Right ventricle myocardium superior (tissue), 1 donor: Measurements from ENCODE around the gene KLHL13. TPM values are rescaled to one million over a fixed set of nuclear protein-coding genes. Genes with fewer than 3 reads are reported as not detected.

Experiments used
- ATAC-seq: fragments of 200-7000 bp; cut with Tn5 transposase; one replicate; pipeline ENCODE4 v1.9.1; 2020; ENCODE audit warnings: mild to moderate bottlenecking; ENCODE audit not compliant: poor library complexity
- DNase-seq: peaks from one replicate; pipeline ENCODE4 v3.0.0-alpha.2; 2020
- intact Hi-C: fragments of 100-400 bp; cut with DNase I; formaldehyde crosslinking; loops from one replicate; pipeline ENCODE4 v1.11.2; 2022
- total RNA-seq: library from RNA; stranded (reverse); fragmentation: NEBNext Ultra II Directional; extraction: Animal tissue kit (Norgen Biotek cat#: 25700); gene quantifications from one replicate; pipeline ENCODE4 v1.2.1, GENCODE V29; 2021
- donor health status: DM: no; HTN: yes; CAD: no; lungs with severe emphysema.

Gene KLHL13
- total RNA-seq, 1 donor from 2014 or later: 5.7 TPM

GRCh38 chrX:118108304-118108703, 8.3 kb downstream of the KLHL13 start:
- intact Hi-C loops: no loop called here
- ATAC-seq: no peak
- no peak for DNase-seq

- intact Hi-C loops: no loop called here
- ATAC-seq: no peak
- no peak for DNase-seq
Observed at GRCh38 chrX:118100091-118100490, 16.5 kb downstream of the KLHL13 start.

- no peak for DNase-seq
- intact Hi-C loops: no loop called here
- ATAC-seq: no peak
Observed at GRCh38 chrX:118088084-118088483, 28.5 kb downstream of the KLHL13 start.

GRCh38 chrX:118074196-118074595, 42.4 kb downstream of the KLHL13 start:
- intact Hi-C loops: no loop called here
- ATAC-seq (no peak), DNase-seq (no peak)

- ATAC-seq (no peak), DNase-seq (no peak)
- intact Hi-C loops: no loop called here
Observed at GRCh38 chrX:118066867-118067515, 49.6 kb downstream of the KLHL13 start.

GRCh38 chrX:118062817-118063615, 53.6 kb downstream of the KLHL13 start:
- no peak for ATAC-seq
- intact Hi-C loops: no loop called here
- DNase-seq: no peak

GRCh38 chrX:118062048-118062789, 54.4 kb downstream of the KLHL13 start:
- intact Hi-C loops: no loop called here
- DNase-seq (no peak), ATAC-seq (no peak)

GRCh38 chrX:118058924-118059323, 57.7 kb downstream of the KLHL13 start:
- intact Hi-C loops: no loop called here
- ATAC-seq (no peak), DNase-seq (no peak)

- intact Hi-C loops: no loop called here
Observed at GRCh38 chrX:118056870-118057269, 59.7 kb downstream of the KLHL13 start.

GRCh38 chrX:118049713-118050112, 66.9 kb downstream of the KLHL13 start:
- intact Hi-C loops: no loop called here
- DNase-seq: no peak
- no peak for ATAC-seq

More at GRCh38 chrX:118056870-118057269, 59.7 kb downstream of the KLHL13 start:
- DNase-seq (no peak), ATAC-seq (no peak)

- intact Hi-C loops: no loop called here
- ATAC-seq (no peak), DNase-seq (no peak)
Observed at GRCh38 chrX:118047446-118048186, 69.0 kb downstream of the KLHL13 start.

- ATAC-seq: no peak
- intact Hi-C loops: no loop called here
- no peak for DNase-seq
Observed at GRCh38 chrX:118039591-118039990, 77.0 kb downstream of the KLHL13 start.

- DNase-seq (no peak), ATAC-seq (no peak)
Observed at GRCh38 chrX:118038614-118039365, 77.8 kb downstream of the KLHL13 start.

GRCh38 chrX:118026631-118027030, 90.0 kb downstream of the KLHL13 start:
- intact Hi-C loops: no loop called here
- DNase-seq (no peak), ATAC-seq (no peak)

More at GRCh38 chrX:118038614-118039365, 77.8 kb downstream of the KLHL13 start:
- intact Hi-C loops: no loop called here

- intact Hi-C loops: no loop called here
- ATAC-seq: no peak
- DNase-seq: no peak
Observed at GRCh38 chrX:118025226-118025625, 91.4 kb downstream of the KLHL13 start.

GRCh38 chrX:118024482-118024881, 92.1 kb downstream of the KLHL13 start:
- ATAC-seq (no peak), DNase-seq (no peak)
- intact Hi-C loops: no loop called here

GRCh38 chrX:118022753-118023152, 93.9 kb downstream of the KLHL13 start:
- no peak for ATAC-seq
- intact Hi-C loops: no loop called here
- DNase-seq: no peak

GRCh38 chrX:118016422-118016821, 100.2 kb downstream of the KLHL13 start:
- ATAC-seq: no peak
- no peak for DNase-seq
- intact Hi-C loops: no loop called here
